ENCODE results near the gene SMARCD3. TPM values are rescaled to one million over a fixed set of nuclear protein-coding genes. Genes with fewer than 3 reads are reported as not detected.

The SMARCD3 gene
- total and polyA plus RNA-seq, 2 of the 13 experiments (the other 11 are each of a cell fraction or from before 2014, with no cell fraction given): 0.20 to 0.62 TPM

GRCh38 chr7:151232917-151233701, 15.4 kb downstream of the SMARCD3 start (continued):
- 0 out of 2 replicates have a peak, but pooled peaks have one; percentile 7 for TF ChIP-seq ZNF281 (CRISPR knock-in tag; IDR thresholded peaks at IDR 0.05; ENCODE audit: borderline replicate concordance)
- no peak for TF ChIP-seq NFAT5 (CRISPR knock-in tag; IDR thresholded peaks at IDR 0.05)
- TF ChIP-seq TSC22D2 (CRISPR knock-in tag; IDR thresholded peaks at IDR 0.05; ENCODE audit: borderline replicate concordance): no peak
- no peak for TF ChIP-seq ZNF225 (CRISPR knock-in tag; IDR thresholded peaks at IDR 0.05)
- 0 out of 2 replicates have a peak, but pooled peaks have one; percentile 8 for TF ChIP-seq ZNF274 (CRISPR knock-in tag; IDR thresholded peaks at IDR 0.05)
- no peak for TF ChIP-seq CCAR2 (optimal IDR thresholded peaks at IDR 0.05; ENCODE audit: low read depth, low read length)
- no peak for TF ChIP-seq ZNF335 (CRISPR knock-in tag; IDR thresholded peaks at IDR 0.05)
- no peak for TF ChIP-seq TBL1XR1 (IDR thresholded peaks at IDR 0.05; ENCODE audit: borderline replicate concordance, low read length, partially characterized antibody)
- no peak for TF ChIP-seq JARID2 (CRISPR knock-in tag; IDR thresholded peaks at IDR 0.05; ENCODE audit: insufficient replicate concordance)

All from HepG2 (cell line).